Measurements from ENCODE around the gene PAPPA. TPM values are rescaled to one million over a fixed set of nuclear protein-coding genes. Genes with fewer than 3 reads are reported as not detected.

Gene PAPPA
- total RNA-seq, 1 donor from 2014 or later, result 1.3 TPM

DNA sequence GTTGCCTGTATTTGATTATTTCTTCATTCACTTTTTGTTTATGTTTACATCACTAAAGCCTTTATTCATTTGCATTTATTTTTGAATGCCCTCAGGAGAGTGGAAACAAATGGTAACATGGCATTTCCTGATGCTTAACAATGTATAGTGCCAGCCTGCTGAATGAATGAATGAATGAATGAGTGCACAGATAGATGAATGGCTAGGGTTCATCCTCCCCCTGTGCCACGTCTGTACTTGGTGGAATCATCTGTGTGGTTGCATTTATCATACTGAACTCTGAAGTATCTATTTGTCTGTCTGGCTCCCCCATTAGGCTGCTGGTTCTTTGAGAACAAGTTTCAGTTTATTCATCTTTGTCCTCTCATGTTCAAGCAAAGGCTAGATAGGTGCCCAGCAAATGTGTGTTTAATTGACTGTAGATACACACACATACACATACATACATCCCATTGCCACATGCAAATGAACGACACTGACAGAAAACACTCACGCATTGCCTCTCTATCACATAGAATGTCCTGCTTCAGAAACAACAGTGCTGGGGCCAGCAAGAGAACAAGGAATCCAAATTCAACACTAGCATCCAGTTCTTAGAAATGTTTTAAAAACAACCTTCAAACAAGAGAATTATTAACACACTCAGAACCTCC, 150.4 kb downstream of the PAPPA start:
- TF ChIP-seq CTCF (IDR thresholded peaks at IDR 0.05; ENCODE audit: insufficient read depth, low read length, severe bottlenecking), result no peak
- Histone ChIP-seq H3K36me3 (ENCODE audit: control insufficient read depth, insufficient read depth, low read length) (no peaks in the 10 kb centered on the region), H3K27me3 (ENCODE audit: control insufficient read depth, insufficient read depth, low read length) (no peaks in the 10 kb centered on the region), H3K4me3 (ENCODE audit: low read depth, low read length) (no peak overlapping the region)
- no peak for FAIRE-seq
- no peak for DNase-seq (ENCODE audit: low read depth)

GRCh38 chr9:116304761-116305160, 151.2 kb downstream of the PAPPA start:
- no peak for TF ChIP-seq CTCF (IDR thresholded peaks at IDR 0.05; ENCODE audit: insufficient read depth, low read length, severe bottlenecking)
- no peaks in the 10 kb centered on the region for H3K36me3 ChIP-seq (ENCODE audit: control insufficient read depth, insufficient read depth, low read length)
- H3K27me3 ChIP-seq (ENCODE audit: control insufficient read depth, insufficient read depth, low read length), result no peaks in the 10 kb centered on the region
- no peak for DNase-seq (ENCODE audit: low read depth)
- FAIRE-seq, result no peak
- no peak overlapping the region for H3K4me3 ChIP-seq (ENCODE audit: low read depth, low read length)

DNA sequence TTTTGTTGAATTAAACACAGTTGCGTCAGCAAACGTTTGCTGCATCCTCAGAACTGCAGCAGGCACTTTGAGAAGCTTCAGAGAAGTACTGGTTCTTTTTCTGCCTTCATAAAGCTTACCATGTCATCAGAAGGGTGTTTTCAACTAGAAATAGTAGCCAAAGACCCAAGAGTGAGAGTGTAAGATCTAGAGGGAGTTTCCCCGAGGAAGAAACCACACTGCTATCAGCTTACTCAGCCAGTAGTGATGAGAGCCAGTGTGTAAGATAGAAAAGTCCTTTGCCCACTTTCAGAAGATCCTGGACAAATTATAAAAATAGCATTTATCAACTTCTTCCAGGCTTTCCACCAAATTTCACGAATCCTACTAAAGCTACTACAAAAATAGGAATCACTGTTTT, 154.5 kb downstream of the PAPPA start:
- no peaks in the 10 kb centered on the region for H3K27me3 ChIP-seq (ENCODE audit: control insufficient read depth, insufficient read depth, low read length)
- FAIRE-seq (no peak), DNase-seq (ENCODE audit: low read depth) (no peak)
- H3K4me3 ChIP-seq (ENCODE audit: low read depth, low read length), result no peak overlapping the region
- H3K36me3 ChIP-seq (ENCODE audit: control insufficient read depth, insufficient read depth, low read length), result no peaks in the 10 kb centered on the region
- TF ChIP-seq CTCF (IDR thresholded peaks at IDR 0.05; ENCODE audit: insufficient read depth, low read length, severe bottlenecking), result no peak

GRCh38 chr9:116309900-116310611, 156.5 kb downstream of the PAPPA start:
- DNase-seq (ENCODE audit: low read depth), result no peak
- H3K4me3 ChIP-seq (ENCODE audit: low read depth, low read length), result no peak overlapping the region
- no peaks in the 10 kb centered on the region for H3K36me3 ChIP-seq (ENCODE audit: control insufficient read depth, insufficient read depth, low read length)
- H3K27me3 ChIP-seq (ENCODE audit: control insufficient read depth, insufficient read depth, low read length), result no peaks in the 10 kb centered on the region
- no peak for TF ChIP-seq CTCF (IDR thresholded peaks at IDR 0.05; ENCODE audit: insufficient read depth, low read length, severe bottlenecking)
- no peak for FAIRE-seq

DNA sequence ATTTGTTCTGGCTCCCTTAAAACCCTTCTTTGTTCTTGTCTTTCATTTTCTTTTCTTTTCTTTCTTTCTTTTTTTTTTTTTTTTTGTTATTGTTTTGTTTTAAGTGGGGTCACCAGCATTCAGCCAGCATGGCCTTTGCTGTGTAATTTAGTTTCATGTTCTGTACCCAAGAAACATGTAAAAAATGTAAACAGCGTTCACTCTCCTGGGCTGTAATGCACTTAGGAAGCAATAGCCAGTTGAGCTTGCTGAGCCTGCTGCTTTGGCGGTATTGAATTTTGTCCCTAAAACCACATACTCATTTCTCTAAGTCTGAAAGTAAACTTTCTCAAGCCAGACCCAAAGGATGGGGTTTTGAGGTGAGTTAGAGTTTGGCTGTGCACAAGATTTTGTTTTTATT, 158.6 kb downstream of the PAPPA start:
- H3K36me3 ChIP-seq (ENCODE audit: control insufficient read depth, insufficient read depth, low read length), result no peaks in the 10 kb centered on the region
- H3K27me3 ChIP-seq (ENCODE audit: control insufficient read depth, insufficient read depth, low read length), result no peaks in the 10 kb centered on the region
- no peak for DNase-seq (ENCODE audit: low read depth)
- TF ChIP-seq CTCF (IDR thresholded peaks at IDR 0.05; ENCODE audit: insufficient read depth, low read length, severe bottlenecking), result no peak
- FAIRE-seq, result no peak
- H3K4me3 ChIP-seq (ENCODE audit: low read depth, low read length), result no peak overlapping the region
